GM21529 (cell line): ENCODE data around the gene GJA5.

ENCODE experiments used
- ATAC-seq: cut with Tn5 transposase; IDR thresholded peaks from one replicate; pipeline ENCODE4 v1.9.1; 2021; ENCODE audit not compliant: unreplicated experiment

The GJA5 gene

DNA sequence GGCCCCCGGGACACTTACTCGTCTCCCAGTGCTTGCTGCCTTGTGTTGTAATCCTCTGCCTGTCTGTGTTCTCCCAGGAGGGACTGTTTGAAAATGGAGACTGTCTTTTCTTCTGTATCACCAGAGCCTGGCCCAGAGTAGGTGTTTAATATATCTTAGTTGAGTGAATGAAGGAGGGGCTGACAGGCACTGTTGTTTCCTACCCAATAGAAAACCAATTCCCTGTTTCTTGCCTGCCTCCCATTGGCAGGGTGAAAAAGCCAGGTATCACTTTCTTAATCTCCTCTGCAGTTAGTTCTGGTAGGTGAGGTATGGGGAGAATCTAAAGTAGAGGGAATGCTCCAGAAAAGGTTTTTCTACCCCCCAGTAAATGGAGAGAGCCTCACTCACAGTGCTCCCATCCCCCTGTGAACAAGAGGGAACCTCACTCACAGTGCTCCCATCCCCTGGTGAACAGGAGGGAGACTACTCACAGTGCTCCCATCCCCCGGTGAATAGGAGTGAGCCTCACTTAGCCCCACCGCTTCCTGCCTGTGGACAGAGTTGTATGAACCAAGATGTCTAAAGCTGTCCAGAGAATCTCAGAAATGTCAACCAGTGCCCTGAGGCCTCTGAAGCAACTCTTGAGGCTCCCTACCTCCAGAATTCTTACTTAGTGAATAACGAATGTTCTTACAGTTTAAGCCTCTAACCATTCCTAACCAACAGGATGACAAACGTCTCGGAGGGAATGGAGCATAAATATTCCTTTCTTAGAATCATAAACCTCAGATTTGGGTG, at the start of gene GJA5:
TSS of gene GJA5 (minus strand) at position 122 of the 780 bp plus-strand sequence. CDS start 1,364 bp downstream, outside the sequence.
- ATAC-seq = no peak

DNA sequence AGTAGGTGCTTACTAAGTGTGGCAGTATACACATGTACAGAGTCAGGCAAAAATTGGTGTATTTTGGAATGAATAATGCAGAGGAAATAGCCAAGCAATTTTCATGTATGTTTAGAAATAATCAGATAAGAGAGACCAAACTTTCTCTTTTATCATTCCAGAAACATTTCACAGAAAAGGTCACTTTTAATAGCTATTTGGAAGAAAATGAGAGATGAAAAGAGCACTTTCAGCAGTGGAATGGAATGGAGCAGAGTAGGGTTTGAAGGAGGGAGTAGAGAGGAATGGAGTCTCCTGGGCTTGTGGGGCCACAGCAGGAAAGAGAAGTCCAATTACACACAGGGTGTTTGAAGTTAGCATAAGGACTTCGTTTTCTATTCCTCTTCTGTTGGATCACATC, 48.8 kb upstream of the GJA5 start:
- no peak for ATAC-seq

DNA sequence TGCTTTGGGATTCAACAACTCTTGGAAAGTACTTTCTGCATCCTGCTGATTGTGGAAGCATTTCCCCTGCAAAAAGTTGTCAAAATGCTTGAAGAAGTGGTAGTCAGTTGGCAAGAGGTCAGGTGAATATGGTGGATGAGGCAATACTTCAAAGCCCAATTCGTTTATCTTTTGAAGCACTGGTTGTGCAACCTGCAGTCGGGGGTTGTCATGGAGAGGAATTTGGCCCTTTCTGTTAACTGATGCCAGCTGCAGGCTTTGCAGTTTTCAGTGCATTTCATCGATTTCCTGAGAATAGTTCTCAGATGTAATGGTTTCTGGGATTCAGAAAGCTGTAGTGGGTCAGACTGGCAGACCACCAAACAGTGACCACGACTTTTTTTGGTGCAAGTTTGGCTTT, 47.6 kb upstream of the GJA5 start:
- ATAC-seq = no peak

DNA sequence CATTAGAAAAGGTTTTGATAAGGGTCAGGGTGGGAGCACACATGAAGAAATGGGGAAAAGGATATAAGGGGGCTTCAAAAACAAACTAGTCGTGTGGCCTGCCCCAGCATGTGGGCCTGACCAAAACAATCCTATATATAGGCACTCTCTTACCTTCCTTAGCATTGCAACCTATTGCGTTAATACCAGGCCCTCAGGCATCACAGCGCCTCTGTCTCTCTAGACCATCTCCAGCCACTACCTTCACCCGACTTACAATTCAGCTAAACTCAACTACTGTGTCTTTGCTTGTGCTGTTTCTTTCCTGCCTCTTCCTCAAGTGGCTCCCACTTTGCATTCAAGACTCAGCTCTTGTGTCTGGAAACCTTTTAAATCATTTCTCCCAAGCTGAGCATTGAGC, 47.0 kb upstream of the GJA5 start:
- ATAC-seq = no peak

DNA sequence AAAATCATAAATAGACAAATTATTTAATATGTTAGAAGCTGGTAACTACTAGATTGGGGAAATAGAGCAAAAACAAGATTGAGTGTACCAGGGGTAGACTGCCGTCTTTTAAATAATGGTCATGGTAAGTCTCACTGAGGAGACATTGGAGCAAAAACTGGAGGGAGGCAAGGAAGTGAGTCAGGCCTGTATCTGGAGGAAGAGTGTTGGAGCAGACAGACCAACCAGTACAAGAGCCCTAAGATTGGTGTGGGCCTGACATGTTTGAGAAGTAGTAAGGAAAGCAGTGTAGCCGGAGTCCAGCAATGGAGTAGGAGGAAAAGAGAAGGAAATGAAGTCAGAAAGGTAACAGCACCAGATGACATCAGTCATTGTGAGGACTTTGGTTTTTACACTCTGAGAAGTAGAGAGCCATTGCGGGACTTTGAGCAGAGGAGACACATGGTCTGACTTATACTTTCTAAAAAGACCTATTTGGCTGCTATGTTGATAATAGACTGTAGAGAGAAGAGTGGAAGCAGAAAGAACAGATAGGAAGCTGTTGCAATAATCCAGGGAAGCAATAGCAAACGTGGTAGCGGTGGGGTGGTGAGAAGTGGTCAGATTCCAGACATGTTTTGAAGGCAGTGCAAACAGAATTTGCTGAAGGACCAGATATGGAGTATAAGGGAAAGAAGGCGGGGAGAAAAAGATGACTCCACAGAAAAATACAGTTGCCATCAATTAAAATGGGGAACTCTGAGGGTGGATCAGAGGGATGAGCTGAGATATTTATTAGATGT, 44.7 kb upstream of the GJA5 start:
- no peak for ATAC-seq

DNA sequence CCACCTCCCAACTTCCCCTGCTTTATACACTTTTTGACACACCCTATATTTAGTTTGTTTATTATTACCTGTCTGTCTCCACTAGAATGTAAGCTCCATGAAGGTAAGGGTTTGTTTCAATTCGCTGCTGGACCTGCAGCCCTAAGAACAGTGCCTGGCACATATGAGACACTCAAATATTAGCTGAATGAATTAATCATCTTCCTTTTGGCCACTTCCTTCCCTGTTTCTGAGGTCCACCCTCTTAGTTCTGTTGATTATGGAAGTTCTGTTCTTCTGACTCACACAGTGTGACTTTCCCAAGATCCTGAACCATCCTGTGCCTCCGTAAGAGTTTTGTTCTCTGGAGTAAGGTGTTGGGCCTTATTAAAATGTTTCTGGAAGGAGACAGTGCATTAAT, 40.4 kb upstream of the GJA5 start:
- ATAC-seq = no peak

DNA sequence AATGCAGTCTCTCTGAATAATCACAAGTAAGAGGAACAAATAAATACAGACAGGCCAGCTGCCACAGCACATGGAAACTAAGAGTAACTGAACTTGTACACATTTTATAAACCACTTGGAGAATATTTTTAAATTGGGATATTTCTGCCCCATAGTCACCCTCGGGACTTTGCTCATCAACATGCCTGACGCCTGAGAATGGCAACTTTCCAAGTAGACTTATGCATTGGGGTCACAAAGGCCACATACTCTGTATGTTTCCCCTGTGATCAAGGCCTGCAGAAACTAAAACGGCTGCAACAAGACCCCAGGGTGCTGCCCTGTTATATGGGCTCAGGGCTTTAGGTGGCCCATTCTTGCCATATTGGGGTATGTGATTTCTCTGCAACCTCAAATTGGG, 38.3 kb upstream of the GJA5 start:
- ATAC-seq = no peak

DNA sequence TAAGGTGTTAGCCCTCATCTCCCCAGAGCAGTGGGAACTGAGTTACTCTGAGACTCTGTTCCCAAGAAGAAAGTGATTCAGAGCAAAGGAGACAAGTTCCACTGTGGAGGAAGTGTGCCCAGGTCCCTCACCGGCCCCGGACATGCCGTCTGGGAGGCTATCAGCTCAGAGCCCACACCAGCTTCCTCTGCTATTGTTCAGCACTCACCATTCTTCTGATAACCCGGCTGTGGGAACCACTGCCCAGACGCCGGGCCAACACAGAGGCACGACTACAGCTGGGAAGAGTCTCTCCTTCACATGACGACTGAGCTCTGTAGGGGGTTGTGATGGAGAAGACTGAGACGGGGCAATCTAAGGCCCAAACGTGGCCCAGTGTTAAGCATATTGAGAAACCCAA, 34.2 kb upstream of the GJA5 start:
- no peak for ATAC-seq

DNA sequence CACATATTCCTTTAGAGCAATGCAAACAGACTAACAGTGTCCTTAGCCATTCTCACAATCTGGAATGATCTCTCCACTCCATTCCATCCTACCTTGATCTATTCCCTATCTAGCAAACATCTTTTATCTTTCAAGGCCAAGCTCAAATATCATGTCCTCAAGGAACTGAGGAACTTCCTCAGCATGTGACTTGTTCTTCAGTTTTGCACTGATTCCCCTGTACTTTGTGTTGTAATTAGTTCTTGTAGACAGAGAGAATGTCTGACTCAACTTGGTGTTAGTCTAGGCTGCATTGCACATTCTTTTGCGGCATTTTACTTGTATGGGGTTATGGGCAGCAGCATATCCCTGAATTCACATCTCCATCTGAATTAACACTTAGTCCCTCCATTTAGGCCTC, 31.5 kb upstream of the GJA5 start:
- no peak for ATAC-seq

DNA sequence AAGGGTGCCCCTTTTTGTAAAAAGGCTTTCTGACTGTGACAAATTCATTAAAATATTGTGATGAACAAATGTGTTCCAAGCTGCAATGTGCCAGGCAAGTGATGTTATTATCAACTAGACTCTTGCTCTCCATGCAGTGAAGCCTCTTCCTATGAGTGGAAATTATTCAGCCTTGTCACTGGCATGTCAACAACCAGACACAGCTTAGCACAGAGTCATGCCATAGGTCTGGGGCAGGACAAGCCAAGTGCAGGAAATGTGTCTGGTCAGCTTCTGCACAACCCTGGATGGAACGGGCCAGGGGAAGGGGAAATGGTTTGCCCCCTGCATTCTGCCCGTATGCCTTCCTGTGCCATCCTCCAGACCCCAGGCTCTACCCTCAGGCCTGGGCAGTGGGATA, 27.4 kb upstream of the GJA5 start:
- no peak for ATAC-seq

DNA sequence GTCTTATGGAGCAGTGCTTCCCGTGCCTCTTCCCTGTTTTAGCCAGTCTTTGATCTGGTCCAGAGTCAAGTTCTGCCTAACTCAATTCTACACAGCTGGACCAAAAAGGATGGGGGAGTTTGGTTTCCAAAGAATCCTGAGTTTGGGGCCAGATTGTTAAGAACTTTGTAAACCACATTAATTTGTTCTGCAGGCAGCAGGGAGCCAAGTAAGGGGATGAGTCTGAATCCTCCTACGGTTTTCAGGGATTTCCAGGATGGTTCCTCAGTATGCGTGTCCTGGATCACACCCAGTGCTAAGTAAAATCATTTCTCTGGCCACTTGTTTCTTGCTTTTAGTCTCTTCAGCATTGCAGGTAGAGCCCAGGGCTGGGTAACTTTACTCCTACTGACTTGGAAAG, 26.1 kb upstream of the GJA5 start:
- no peak for ATAC-seq

DNA sequence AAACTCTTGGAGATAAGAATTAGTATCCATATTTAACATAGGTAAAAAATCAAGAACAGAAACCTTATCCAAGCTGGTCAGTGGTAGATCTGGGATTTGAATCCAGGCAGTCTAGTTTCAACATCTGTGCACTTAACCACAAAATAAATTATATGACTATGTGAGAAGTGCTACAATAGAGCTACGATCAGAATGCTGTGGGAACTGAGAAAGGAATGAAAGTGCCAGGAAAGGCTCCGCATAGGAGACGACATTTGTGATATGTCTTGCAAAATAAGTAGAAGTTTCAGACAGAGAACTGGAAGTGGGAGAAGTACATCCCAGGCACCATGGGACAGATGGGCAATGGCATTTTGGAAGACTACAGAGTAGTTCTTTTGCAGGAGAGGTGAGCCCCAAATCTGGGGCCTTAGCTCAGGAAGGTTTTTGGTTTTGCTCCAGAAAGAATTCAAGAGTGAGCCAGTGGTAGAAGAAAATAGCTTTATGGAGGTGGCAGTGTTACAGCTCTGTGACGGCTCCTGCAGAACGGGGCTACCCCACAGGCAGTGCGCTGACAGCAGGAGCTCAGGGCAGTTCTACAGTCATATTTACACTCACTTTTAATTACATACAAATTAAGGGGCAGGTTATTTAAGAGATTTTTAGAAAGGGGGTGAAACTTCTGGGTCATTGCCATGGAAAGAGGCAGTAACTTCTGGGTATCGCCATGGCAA, 25.5 kb upstream of the GJA5 start:
- ATAC-seq = no peak

DNA sequence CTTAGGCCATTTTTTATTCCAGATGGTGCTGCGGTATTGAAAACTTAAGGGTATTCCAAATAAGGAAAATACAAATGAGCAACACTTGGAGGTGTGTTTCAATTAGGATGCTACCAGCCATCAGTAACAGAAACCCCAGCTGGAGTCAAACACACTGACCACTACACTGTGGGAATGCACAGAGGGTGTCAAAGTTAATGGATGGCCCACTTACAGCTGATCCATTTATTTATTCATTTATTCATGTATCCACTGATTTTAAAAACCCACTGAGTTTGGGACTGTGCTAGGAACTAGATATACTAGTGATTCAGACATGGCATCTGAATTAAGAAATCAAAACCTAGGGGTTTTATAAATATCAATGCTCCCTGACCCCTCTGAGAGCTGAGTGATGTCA, 24.5 kb upstream of the GJA5 start:
- ATAC-seq = no peak

DNA sequence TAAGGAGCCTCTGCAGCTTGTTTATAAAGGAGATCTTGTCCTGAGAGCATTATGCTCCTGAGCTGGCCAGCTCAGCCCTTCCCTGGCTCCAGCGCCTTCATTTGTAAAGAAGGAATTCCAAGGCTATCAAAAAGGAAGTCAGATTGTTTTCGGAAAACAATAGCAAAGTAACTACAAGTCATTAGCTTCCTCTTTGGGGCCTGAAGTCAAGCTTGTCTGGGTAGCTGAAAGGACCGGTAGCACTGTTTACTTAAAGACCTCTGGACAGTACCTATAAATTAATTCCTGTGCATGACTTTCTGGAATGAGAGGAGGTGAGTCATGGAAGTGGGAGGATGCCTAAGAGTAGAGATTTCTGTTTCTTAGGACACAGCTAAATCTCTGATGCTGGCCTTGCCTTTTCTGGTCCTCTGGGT, 20.7 kb upstream of the GJA5 start:
- no peak for ATAC-seq

DNA sequence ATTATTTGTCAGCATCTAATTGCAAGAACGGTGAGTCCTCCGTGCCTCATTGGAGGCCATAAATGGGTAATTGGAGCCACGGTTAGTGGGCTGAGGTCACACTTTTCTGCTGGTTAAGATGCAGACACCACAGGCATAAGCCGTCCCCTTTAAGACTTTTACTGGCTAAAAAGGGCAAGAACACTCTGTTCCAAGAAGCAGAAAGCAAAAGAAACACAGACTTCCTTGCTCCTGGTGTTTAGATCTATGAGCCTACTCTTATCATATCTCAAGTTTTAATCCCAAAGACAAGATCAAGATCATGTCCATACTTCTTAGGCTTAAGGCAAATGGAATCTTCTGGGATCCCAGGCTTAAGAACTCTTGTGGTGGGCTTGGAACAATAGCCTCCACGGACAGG, 17.3 kb upstream of the GJA5 start:
- no peak for ATAC-seq

DNA sequence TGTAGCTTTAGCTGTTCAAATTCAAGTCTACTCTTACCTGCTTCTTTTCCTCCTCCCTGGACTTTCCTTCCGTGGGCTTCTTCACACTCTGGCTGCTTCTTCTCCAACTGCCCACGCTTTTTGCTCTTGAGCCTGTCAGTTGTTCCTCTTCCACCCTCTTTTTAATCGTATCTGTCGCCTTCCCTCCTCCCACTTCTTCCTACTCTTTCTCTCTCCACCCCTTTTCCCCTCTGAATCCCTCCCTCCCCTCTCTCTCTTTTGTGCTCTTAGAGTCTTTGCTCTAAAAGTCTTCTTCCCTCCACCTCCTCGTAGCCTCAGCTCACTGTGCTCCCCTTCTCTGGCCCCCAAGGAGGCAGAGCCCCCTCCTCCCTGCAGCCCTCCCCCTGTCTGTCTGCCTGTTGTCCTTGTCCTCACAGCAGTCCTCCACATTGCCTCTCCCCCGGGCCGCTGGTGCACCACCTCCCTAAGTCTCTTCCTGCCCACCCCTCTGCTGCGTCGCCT, 12.9 kb upstream of the GJA5 start:
- ATAC-seq = no peak

DNA sequence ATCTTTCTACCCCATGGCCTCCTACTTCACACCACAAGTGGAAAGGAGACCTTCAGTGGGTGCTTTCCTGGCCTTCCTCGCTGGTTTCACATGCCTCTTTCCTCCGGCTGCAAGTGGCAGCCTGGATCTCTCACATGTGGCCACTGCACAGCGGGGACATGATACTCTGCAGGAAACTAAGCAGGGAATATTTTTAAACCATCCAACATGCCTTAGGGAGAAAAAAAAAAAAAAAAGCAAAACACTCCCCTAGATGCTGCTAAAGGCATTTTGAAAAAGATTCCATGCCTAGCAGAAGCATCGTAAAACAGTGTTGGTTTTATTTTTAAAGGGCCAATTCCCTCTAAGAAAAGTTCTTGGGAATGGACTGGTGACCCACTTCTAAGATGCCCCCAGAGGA, 12.2 kb upstream of the GJA5 start:
- ATAC-seq = no peak

DNA sequence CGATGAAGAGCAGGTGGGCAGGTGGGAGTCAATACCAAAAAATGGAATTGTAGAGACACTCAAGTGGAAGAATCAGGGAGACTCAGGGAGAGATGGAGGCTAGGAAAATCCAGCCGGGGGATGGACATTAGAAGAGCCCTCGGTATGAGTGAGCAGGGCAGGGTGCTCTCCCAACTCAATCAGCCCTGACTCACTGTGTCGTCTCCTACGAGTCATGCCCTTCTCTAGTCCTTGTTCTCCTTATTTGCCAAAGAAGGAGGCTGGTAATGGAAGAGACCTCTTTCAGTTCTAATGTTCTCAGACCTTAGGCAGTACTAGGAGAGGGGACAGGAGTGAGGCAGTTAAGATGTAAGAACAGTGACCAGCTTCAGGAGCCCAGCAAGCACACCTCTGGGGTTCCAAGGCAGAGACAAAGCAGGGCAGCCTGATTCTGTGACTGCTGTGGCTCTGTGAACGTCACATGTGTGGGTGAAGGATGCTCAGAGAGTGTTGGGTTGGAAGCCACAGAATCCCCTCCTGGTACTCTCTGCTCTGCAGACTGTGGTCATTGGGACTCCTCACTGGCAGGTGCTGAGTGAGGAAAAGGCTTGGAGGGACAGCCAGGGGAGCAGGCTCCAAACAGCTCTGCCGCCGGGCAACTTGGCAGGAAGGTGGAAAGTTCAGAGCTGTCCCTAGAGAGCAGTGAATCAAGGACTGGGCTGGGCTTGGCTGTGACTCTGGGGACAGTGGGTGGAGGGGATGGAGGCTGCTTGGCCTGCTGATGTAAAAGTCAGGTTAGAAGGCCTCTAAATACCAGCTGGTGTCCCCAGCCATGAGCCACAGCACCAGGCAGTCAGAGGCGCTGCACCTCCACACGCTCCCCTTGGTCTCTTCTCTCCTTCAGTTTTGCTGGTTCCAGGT, 11.1 kb upstream of the GJA5 start:
- ATAC-seq = no peak

DNA sequence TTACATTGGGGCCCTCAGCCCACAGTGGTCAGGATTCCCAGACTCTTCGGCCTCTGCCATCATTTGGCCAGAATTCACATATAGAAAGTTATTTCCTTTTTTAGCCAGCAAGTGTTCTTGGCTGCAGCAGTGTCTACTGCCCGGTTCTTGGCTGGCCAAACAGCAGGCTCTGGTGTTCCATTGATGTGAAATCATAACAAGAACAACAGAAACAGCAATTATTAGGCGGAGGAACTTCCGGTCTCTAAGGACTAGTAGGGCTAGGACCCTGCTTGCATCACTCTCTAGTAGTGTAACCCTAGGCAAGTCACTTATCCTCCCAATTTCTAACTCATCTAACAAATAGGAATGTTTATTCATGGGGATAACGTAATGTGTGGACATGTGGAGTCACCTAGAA, 8.7 kb upstream of the GJA5 start:
- ATAC-seq = no peak

DNA sequence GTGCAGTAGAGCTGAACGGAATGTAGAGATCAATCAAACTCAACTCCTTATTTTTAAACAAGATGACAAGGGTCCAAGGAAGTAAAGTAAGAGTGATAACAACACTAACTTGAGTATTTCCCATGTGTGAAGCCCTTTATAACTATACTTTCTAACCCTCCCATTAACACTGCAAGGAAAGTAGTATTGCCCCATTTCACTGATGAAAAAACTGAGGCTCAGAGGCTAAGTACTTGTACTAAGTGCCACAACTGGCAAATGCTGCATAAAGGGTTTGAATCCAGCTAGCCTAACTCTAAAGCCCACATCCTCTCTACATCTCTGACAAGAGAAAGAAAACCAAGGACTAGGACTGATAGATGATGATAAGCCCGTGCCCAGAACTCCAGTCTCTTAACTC, 8.2 kb upstream of the GJA5 start:
- ATAC-seq = no peak

DNA sequence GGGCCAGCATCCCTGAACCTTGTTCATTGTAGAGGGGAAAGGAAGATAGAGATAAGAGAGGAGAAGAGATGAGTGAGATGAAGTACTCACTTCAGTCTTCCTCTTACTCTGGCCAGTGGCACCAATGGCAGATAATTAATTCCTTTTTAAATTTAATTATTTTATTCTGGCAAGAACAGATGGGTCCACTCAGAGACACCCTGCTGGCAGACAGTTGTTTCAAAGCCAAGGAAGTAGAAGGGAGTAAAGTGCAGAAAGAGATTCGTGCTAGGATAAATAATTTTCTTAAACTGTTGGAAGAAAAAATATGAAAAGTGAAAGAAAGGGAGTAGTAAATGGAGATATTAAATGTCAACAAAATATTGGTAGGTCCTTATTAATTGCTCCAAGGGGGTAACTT, 7.7 kb upstream of the GJA5 start:
- ATAC-seq = no peak
